Testis (tissue), 3 donors: ENCODE measurements around the gene GHDC. TPM values are rescaled to one million over a fixed set of nuclear protein-coding genes. Genes with fewer than 3 reads are reported as not detected.
"Not testable (repeated sequence)": the region's sequence is repeated elsewhere in the genome, so short reads cannot be mapped to it uniquely, and the experiment has no call there.

ENCODE experiments used
- DNase-seq: peaks from one replicate; pipeline ENCODE4 v3.0.0-alpha.2; 2019
- H3K27ac ChIP-seq, 2 donors: fragments of 200-600 bp; sonication (generic); one replicate each; pipeline ENCODE4 v1.5.1; 2019
- H3K27me3 ChIP-seq: fragments of 200-600 bp; sonication (generic); one replicate; pipeline ENCODE4 v1.5.1; 2019
- H3K36me3 ChIP-seq: fragments of 200-600 bp; sonication (generic); one replicate; pipeline ENCODE4 v1.5.1; 2017; ENCODE audit warnings: low read depth; ENCODE audit errors: missing control alignments
- H3K4me1 ChIP-seq: fragments of 200-600 bp; sonication (generic); one replicate; pipeline ENCODE4 v1.5.1; 2019
- H3K4me3 ChIP-seq, 2 donors: fragments of 200-600 bp; sonication (generic); one replicate each; pipeline ENCODE4 v1.5.1; 2017 to 2019
- H3K9me3 ChIP-seq: fragments of 200-600 bp; sonication (generic); one replicate; pipeline ENCODE4 v1.5.1; 2017
- POLR2A ChIP-seq: fragments of 450-650 bp; IDR thresholded peaks from one replicate; pipeline ENCODE4 v1.6.1; 2017; ENCODE audit warnings: antibody characterized with exemption, mild to moderate bottlenecking, moderate library complexity
- WGBS, 2 donors: methylation state at CpG; one replicate each; pipeline ENCODE4 v1.1.5; 2018; 5-methylcytosine and 5-hydroxymethylcytosine counted together
- intact Hi-C: fragments of 100-400 bp; cut with DNase I; formaldehyde crosslinking; loops from one replicate; pipeline ENCODE4 v1.15.1; 2023; ENCODE audit warnings: low total_unique reads
- polyA plus RNA-seq: library from polyadenylated mRNA; stranded (reverse); fragments of 350-450 nt; fragmentation: Illumina TruSeq; extraction: RNeasy Lipid Tissue Mini Kit (QIAGEN cat#74804); gene quantifications from one replicate; pipeline ENCODE4 v1.2.3, GENCODE V29; 2014; ENCODE audit warnings: low read depth, low replicate concordance; ENCODE audit not compliant: insufficient read depth
- total RNA-seq, 2 donors: library from RNA; depleted of rRNA; stranded (reverse); fragments of >200 nt; gene quantifications; one replicate each; pipeline ENCODE4 v1.2.3, GENCODE V29; 2016
- TF ChIP-seq, protein P1 (sequence below), 3 experiments: fragments of 450-650 bp in 2 of 3; fragments of 200-600 bp in 1 of 3; sonication (generic) in 1 of 3; IDR thresholded peaks; one replicate each; pipeline ENCODE4 v1.5.1; 2016 to 2019; ENCODE audit warnings: antibody characterized with exemption in 3 of 3, mild to moderate bottlenecking in 2 of 3, moderate library complexity in 1 of 3

Gene GHDC
- total and polyA plus RNA-seq, 3 donors from 2014 or later = 16.9 to 36.6 (median 28.3) TPM

DNA sequence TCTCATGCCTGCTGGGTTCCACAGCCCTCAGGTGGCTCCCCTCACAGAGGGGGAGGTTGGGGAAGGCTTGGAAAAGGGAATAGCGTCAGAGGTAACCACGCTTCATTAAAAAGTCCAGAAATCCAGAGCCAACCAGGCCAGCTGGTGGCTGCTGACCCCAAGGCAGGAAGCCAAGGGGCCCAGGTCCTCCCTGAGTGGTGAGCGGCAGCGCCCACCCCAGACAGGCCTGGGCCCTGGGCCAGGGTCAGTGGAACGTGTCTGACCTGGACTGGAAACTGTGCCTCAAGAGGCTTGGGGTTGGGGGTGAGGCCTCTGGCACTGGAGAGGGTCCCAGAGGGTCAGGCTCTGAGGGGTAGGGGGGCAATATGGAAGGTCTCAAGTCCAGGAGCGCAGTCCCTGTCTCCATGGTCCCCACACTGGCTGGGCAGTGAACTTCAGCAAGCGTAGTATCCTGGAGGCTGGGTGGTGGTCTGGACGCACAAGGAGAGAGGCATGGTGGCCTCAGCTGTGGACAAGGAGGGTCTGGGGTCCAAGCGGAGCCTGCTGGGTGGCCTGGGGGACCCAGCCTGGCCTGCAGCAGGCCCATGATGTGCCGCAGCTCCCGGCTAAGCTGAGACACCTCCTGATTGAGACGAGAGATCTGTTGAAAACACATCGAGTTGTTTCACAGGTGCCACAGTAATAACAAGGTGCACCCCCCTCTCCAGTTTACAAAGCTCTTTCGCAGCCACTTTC is 34.3 kb downstream of the GHDC start:
- no peak for DNase-seq
- Histone ChIP-seq H3K4me3 (no peak overlapping the region), H3K36me3 (no peaks in the 10 kb centered on the region), H3K27me3 (no peaks in the 10 kb centered on the region), H3K9me3 (no peaks in the 10 kb centered on the region), H3K4me1 (no peaks in the 10 kb centered on the region), H3K27ac (no peak overlapping the region)
- TF ChIP-seq, protein P1, sequence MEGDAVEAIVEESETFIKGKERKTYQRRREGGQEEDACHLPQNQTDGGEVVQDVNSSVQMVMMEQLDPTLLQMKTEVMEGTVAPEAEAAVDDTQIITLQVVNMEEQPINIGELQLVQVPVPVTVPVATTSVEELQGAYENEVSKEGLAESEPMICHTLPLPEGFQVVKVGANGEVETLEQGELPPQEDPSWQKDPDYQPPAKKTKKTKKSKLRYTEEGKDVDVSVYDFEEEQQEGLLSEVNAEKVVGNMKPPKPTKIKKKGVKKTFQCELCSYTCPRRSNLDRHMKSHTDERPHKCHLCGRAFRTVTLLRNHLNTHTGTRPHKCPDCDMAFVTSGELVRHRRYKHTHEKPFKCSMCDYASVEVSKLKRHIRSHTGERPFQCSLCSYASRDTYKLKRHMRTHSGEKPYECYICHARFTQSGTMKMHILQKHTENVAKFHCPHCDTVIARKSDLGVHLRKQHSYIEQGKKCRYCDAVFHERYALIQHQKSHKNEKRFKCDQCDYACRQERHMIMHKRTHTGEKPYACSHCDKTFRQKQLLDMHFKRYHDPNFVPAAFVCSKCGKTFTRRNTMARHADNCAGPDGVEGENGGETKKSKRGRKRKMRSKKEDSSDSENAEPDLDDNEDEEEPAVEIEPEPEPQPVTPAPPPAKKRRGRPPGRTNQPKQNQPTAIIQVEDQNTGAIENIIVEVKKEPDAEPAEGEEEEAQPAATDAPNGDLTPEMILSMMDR (IDR thresholded peaks at IDR 0.05) = no peak
- no peak for TF ChIP-seq POLR2A
- intact Hi-C loops = no loop called here
- 68 to 74% methylated on average over 13 to 14 of the region's 14 CpGs for WGBS, 2 donors

DNA sequence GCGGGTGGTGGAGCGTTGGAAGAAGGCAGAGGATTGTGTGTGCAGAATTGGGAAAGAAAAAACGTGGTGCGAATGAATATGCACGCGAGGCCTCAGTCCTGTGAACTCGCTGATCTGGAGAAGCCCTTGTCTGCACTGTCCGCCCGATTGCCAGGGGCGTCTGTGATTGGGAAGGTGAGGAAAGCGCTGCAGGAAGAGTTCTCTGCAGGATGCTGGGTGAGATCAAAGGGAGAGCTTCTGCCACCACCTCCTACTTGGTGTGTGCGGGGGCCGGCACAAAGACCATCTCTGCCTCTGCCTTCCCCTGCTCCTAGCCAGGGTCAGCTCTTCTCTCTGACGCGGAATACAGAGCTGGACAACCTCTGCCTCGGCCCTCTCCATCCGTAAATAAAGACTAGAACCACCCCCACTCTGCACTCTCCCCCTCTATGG is 38.7 kb downstream of the GHDC start:
- WGBS, 2 donors = 20 to 22% methylated on average over 17 of the region's 17 CpGs
- intact Hi-C loops = no loop called here
- TF ChIP-seq, protein P1 (IDR thresholded peaks at IDR 0.05) = no peak
- TF ChIP-seq POLR2A = no peak

DNA sequence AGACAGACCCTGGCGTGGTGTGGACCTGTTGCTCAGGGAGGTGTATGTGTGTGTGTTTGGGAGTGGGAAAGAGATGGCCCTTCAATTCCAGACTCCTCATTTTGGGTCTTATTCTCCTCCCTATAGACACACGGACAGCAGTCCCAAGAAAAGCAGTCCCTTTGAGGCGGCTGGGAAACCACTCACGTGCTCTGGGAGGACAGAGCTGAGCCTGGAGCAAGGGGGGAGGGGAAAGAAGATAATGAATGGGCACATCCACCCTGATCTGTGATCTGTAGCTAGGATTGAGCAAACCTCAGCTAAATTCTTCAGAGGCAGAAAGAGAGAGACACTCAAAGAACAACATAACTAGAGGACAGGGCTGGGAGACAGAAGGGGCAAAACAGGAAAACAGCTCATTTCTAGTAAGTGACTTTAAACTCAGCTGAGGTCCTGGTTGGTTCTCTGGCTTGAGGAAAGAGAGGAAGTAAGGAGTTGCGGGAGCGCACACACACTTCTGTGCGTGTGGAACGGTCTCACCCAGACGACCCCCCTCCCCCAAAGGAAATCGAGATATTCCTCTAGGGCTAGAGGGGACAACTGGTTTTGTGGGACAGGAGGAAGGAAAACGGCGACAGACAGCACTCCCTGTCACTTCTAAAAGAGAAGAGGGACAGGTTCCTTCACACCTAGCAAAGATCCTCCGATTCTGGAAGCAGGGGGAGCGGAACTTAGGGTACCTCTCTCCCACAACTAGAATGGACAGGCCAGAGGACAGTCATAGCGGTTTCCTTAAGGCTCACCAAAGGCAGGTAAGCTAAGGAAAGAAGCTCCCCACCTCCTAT is 40.2 kb downstream of the GHDC start:
- no peaks in the 10 kb centered on the region for H3K9me3 ChIP-seq
- peaks cover 22% of the 10 kb centered on the region for H3K4me1 ChIP-seq
- peak overlapping the region; percentile 97 to 98 for H3K4me3 ChIP-seq
- no peaks in the 10 kb centered on the region for H3K27me3 ChIP-seq
- intact Hi-C loops = no loop called here
- TF ChIP-seq POLR2A = no peak
- TF ChIP-seq, protein P1 (IDR thresholded peaks at IDR 0.05) = no peak
- no peak for DNase-seq
- 3 to 4% methylated on average over 14 to 15 of the region's 15 CpGs for WGBS, 2 donors
- no peaks in the 10 kb centered on the region for H3K36me3 ChIP-seq
- H3K27ac ChIP-seq = peak overlapping the region; percentile 70 to 78

More for the DNA sequence above, 38.7 kb downstream of the GHDC start:
- Histone ChIP-seq H3K4me3 (peak overlapping the region; percentile 97 to 98), H3K4me1 (peaks cover 22% of the 10 kb centered on the region), H3K27me3 (no peaks in the 10 kb centered on the region), H3K9me3 (no peaks in the 10 kb centered on the region), H3K27ac (no peak overlapping the region), H3K36me3 (no peaks in the 10 kb centered on the region)
- DNase-seq = no peak

DNA sequence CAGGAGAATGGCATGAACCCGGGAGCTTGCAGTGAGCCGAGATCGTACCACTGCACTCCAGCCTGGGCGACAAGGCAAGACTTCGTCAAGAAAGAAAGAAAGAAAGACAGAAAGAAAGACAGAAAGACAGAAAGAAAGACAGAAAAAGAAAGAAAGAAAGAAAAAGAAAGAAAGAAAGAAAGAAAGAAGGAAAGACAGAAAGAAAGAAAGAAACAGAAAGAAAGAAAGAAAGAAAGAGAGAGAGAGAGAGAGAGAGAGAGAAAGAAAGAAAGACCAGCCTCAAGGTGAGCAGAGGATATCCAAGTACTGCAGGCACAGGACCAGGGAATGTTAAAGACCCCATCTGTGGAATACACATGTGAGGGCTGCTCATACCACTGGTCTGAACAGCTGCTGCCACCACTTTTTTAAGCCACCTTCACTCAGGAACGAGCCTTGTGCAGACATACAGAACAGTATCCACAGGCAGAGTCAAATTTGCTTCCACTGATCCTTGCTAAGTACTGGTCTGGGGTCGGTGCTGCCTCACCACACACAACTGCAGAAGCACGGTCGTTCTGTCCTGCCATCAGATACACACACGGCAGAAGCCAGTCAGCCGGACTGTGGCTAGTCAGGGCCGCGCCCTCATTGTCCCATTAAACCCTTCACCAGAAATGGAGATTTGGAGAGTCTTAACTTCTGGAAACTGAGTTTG is 47.2 kb downstream of the GHDC start:
- WGBS, 2 donors = 82 to 87% methylated on average over 7 to 13 of the region's 13 CpGs
- Histone ChIP-seq H3K4me3 (no peak overlapping the region), H3K9me3 (no peaks in the 10 kb centered on the region), H3K27me3 (no peaks in the 10 kb centered on the region), H3K36me3 (no peaks in the 10 kb centered on the region), H3K27ac (no peak overlapping the region), H3K4me1 (peaks cover 6% of the 10 kb centered on the region)
- intact Hi-C loops = no loop called here
- TF ChIP-seq, protein P1 (IDR thresholded peaks at IDR 0.05) = no peak
- no peak for TF ChIP-seq POLR2A
- no peak for DNase-seq

DNA sequence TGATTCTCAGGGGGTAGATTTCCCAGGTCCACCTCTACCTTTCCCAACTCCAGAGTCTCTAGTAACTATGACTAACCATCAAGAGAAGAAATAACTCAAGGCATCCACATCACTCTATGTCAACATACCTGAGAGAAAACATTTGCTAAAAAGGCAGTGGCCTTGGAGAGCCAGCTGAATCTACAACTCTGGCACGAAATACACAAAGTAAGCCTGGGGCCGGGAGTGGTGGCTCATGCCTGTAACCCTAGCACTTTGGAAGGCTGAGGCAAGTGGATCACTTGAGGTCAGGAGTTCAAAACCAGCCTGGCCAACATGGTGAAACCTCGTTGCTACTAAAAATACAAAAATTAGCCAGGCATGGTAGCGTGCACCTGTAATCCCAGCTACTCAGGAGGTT is 51.2 kb downstream of the GHDC start:
- intact Hi-C loops = not testable (repeated sequence)
- H3K4me1 ChIP-seq = peaks cover 12% of the 10 kb centered on the region

More for the DNA sequence above, 51.2 kb downstream of the GHDC start:
- DNase-seq, H3K4me3 ChIP-seq, H3K27me3 ChIP-seq, H3K27ac ChIP-seq, H3K36me3 ChIP-seq, H3K9me3 ChIP-seq: not testable (repeated sequence)
- WGBS, 2 donors = 60 to 71% methylated on average over 4 of the region's 4 CpGs
